ENCODE data around the gene MRFAP1L1. TPM values are rescaled to one million over a fixed set of nuclear protein-coding genes. Genes with fewer than 3 reads are reported as not detected.

Gene MRFAP1L1
- polyA plus RNA-seq, 3 donors: 7.6 to 19.1 (median 13.8) TPM

- H3K27ac Mint-ChIP-seq: no peak overlapping the region
- no peaks in the 10 kb centered on the region for H3K36me3 Mint-ChIP-seq
- Histone ChIP-seq H4K20me1 (ENCODE audit: insufficient read depth, low read length) (no peaks in the 10 kb centered on the region), H3K4me2 (replicated peaks; ENCODE audit: extremely low read depth, low read length, poor library complexity, severe bottlenecking) (no peak overlapping the region), H3K4me1 (ENCODE audit: control insufficient read depth in 1 of 2, insufficient read depth in 2 of 2, low read length in 2 of 2) (no peaks in the 10 kb centered on the region), H3K27ac (ENCODE audit: low read depth in 1 of 2, low read length in 2 of 2) (no peak overlapping the region), H3K27me3 (ENCODE audit: control insufficient read depth in 2 of 2, insufficient read depth in 2 of 2, low read length in 2 of 2) (no peaks in the 10 kb centered on the region), H3K36me3 (replicated peaks in 1 of 2; ENCODE audit: control insufficient read depth in 1 of 2, insufficient read depth in 2 of 2, low read length in 2 of 2) (no peaks in the 10 kb centered on the region), H3K9me3 (replicated peaks in 1 of 2; ENCODE audit: control insufficient read depth in 1 of 2, insufficient read depth in 1 of 2, low read length in 2 of 2) (no peaks in the 10 kb centered on the region), H2AFZ (ENCODE audit: insufficient read depth, low read depth, low read length, poor library complexity, severe bottlenecking) (no peak overlapping the region), H3K9ac (ENCODE audit: insufficient read depth, low read length, poor library complexity, severe bottlenecking) (no peak overlapping the region), H3K4me3 (replicated peaks in 1 of 3; ENCODE audit: low read depth in 2 of 3, low read length in 3 of 3) (no peak overlapping the region), H3K79me2 (ENCODE audit: insufficient read depth, low read length) (no peaks in the 10 kb centered on the region)
- no CpG with 5 or more reads among the region's 2 CpGs for WGBS (ENCODE audit: insufficient coverage)
- intact Hi-C loops (cut with micrococcal nuclease): no loop called here
- H3K4me3 Mint-ChIP-seq: no peak overlapping the region
- peaks cover 1% of the 10 kb centered on the region for H3K4me1 Mint-ChIP-seq
- no peak for DNase-seq
- H3K9me3 Mint-ChIP-seq: peaks cover 0 to 7% (median 0%) of the 10 kb centered on the region in 7 donors
- peaks cover 12 to 19% (median 17%) of the 10 kb centered on the region in 3 donors for H3K27me3 Mint-ChIP-seq (ENCODE audit: low read depth in 3 of 3)
- no peak for TF ChIP-seq CTCF (IDR thresholded peaks at IDR 0.05)
Measured at GRCh38 chr4:6742507-6742906, 32.8 kb upstream of the MRFAP1L1 start.

GRCh38 chr4:6740347-6740746, 30.7 kb upstream of the MRFAP1L1 start:
- no peak overlapping the region for H2AFZ ChIP-seq (ENCODE audit: insufficient read depth, low read depth, low read length, poor library complexity, severe bottlenecking)
- H4K20me1 ChIP-seq (ENCODE audit: insufficient read depth, low read length): no peaks in the 10 kb centered on the region
- peaks cover 1% of the 10 kb centered on the region for H3K4me1 Mint-ChIP-seq
- no peak overlapping the region for H3K9ac ChIP-seq (ENCODE audit: insufficient read depth, low read length, poor library complexity, severe bottlenecking)
- no peaks in the 10 kb centered on the region for H3K36me3 ChIP-seq (replicated peaks in 1 of 2; ENCODE audit: control insufficient read depth in 1 of 2, insufficient read depth in 2 of 2, low read length in 2 of 2)
- DNase-seq: no peak
- H3K4me3 Mint-ChIP-seq: no peak overlapping the region
- H3K36me3 Mint-ChIP-seq: no peaks in the 10 kb centered on the region
- H3K9me3 Mint-ChIP-seq: peaks cover 0 to 7% (median 0%) of the 10 kb centered on the region in 7 donors
- TF ChIP-seq CTCF (IDR thresholded peaks at IDR 0.05): no peak
- no peak overlapping the region for H3K27ac Mint-ChIP-seq
- no peaks in the 10 kb centered on the region for H3K79me2 ChIP-seq (ENCODE audit: insufficient read depth, low read length)
- no peaks in the 10 kb centered on the region for H3K9me3 ChIP-seq (replicated peaks in 1 of 2; ENCODE audit: control insufficient read depth in 1 of 2, insufficient read depth in 1 of 2, low read length in 2 of 2)
- no peaks in the 10 kb centered on the region for H3K27me3 ChIP-seq (ENCODE audit: control insufficient read depth in 2 of 2, insufficient read depth in 2 of 2, low read length in 2 of 2)
- H3K4me3 ChIP-seq (replicated peaks in 1 of 3; ENCODE audit: low read depth in 2 of 3, low read length in 3 of 3): no peak overlapping the region
- no peak overlapping the region for H3K27ac ChIP-seq (ENCODE audit: low read depth in 1 of 2, low read length in 2 of 2)
- peaks cover 8 to 22% (median 16%) of the 10 kb centered on the region in 3 donors for H3K27me3 Mint-ChIP-seq (ENCODE audit: low read depth in 3 of 3)
- WGBS (ENCODE audit: insufficient coverage): 95% methylated on average over 8 of the region's 8 CpGs
- intact Hi-C loops (cut with micrococcal nuclease): no loop called here
- H3K4me1 ChIP-seq (ENCODE audit: control insufficient read depth in 1 of 2, insufficient read depth in 2 of 2, low read length in 2 of 2): no peaks in the 10 kb centered on the region
- H3K4me2 ChIP-seq (replicated peaks; ENCODE audit: extremely low read depth, low read length, poor library complexity, severe bottlenecking): no peak overlapping the region
